GM15510 (cell line): ENCODE data around the gene WNT7A.

Experiments
- POLR2A ChIP-seq: IDR thresholded peaks from 3 replicates; pipeline ENCODE4 v1.6.1; 2011; ENCODE audit warnings: borderline replicate concordance; ENCODE audit not compliant: insufficient read length; ENCODE audit errors: extremely low read depth

WNT7A gene

DNA sequence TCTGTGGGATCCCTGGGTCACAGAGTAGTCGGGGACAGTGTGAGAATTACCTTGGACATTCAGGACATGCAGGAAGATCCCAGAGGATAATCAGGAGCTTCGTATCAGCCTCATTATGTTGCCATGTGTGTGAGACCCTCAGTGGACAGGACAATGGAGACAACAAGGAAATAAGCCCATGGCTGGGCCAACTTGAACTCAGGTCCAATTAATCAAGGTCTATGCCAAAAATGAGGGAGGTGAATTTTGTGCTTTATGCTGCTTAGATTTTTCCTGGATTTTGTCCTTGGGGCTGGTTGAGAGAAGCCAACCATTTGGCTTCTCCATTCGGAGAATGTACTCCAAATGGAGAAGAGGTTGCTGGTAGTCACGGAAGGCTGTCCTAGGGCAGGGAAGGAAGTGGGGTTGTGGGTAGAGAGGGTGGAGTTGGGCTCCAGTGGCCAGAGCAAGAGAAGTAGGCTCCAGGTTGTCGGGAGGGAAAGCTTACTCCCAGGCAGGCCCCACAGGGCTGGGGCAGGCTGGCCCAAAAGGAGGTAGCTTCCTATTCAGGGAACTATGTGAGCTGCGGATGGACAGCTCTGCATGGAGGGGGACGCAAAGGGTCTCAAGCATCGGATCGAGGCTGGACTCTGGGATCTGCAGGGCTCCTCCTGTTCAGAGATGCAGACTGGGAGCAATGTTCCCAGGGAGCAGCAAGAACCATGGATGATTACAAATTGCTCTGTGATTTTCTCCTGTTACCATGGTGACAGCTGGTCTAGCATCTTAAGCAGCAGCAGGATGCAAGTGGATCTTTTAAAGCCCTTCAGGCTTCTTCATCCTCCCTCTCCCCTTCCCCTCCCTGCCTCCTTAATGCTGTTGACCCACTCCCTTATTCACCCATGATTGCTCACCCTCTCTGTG lies 91.1 kb downstream of the WNT7A start:
- no peak for TF ChIP-seq POLR2A

DNA sequence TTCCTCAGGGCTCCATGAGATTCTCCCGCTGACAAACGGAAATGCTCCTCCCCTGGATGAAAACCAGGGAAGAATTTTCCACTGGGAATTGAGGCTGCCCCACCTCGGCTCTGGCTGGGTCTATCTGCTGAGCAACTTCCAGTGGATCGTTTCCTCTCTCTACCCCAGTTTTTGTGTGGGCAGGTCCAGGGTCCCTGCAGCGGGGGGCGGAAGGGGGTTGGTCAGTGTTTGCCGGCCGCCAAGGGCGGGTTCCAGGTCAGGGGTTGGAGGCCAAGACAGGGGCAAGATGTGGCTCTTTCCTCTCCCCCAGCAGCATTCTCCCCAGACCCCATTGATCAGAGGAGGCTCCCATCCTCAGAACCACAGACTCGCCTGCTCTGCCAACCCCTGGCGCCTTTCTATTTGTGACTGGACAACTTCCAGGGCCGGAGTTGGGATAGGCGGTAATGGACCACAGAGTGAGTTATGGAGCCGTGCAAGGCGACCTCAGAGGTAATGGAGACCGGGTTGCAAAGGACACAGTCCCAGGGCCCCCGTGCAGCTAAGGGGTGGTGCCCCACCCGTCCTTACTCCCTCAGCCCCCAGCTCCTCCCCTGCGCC lies 92.2 kb downstream of the WNT7A start:
- TF ChIP-seq POLR2A: no peak

DNA sequence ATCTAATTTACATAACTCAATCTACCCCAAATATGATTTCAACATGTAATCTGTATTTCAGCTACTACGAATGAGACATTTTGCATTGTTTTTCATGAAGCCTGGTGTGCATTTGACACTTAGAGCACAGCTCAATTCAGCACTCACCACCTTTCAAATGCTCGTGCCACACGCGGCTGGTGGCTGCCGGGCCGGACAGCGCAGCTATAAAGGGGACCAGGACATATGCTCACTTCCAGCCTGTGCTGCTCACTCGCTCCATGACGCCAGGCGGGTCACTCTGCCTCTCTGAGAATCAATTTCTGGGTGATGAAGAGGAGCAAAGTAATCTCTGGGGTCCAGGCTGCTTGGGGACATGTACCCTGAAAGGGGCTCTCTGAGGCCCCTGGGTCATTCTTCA lies 93.1 kb downstream of the WNT7A start:
- TF ChIP-seq POLR2A: no peak

DNA sequence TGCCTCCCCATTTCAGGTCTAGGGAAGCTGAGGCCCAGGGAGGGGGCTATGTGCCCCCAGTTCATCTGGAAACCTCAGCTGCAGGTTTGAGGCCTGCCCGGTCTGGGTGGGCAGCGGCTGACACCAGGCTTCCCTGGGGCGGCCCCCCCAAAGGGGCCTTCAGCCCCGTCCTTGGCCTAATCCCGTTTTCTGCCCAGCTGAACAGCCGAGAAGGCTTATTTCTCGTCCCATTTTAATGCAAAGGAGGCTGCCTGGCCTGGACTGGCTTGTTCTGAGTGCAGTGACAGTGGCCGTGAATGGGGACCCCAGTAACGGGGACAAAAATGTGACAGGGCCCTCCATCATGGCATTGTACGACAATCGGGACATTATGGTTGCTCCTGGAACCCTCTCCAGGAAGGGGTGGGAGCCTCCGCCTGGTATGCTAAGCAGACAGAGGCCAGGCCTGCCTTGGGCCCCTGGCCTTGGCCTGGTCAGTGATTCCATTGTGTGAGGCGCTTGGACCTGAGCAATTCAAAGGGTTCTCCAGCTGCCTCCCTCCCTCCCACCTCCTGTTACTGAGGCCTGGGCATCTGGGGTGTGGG lies 93.9 kb downstream of the WNT7A start:
- no peak for TF ChIP-seq POLR2A

DNA sequence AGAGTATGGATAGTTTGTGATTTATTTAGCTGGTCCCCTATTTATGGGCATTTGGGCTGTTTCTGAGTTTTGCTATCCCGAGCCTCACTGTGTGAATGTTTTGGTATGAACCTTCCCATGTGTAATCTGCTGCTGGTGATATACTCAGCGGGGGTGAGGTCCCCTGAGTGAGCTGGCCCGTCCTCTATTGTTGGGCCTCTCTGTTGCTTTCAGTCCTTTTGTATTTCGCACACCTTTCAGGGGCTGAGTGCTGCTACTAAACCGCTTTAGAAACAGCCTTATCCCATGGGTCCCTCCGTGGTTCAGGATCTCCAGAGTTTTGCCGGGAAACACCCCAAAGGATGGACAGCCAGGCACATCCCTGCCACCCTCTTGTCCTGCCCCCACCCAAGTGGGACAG lies 94.5 kb downstream of the WNT7A start:
- no peak for TF ChIP-seq POLR2A

DNA sequence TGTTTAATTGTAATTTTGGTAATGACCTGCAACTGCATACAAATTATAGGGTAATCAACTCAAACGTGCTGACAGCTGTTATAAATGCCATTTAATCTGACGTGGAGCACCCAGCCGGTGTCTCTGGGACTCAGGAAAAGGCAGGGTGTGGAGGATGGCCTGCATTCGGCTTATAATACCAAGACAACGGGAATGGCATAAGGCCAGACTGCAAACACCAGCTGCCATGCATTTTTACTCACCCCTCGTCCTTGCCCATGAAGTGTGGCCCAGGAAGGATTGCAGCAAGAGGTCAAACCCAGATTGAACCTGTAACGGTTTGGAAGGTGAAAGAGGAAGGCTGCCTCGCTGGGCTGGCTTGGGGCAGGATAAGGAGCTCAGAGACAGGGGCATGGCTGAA lies 96.4 kb downstream of the WNT7A start:
- TF ChIP-seq POLR2A: no peak

DNA sequence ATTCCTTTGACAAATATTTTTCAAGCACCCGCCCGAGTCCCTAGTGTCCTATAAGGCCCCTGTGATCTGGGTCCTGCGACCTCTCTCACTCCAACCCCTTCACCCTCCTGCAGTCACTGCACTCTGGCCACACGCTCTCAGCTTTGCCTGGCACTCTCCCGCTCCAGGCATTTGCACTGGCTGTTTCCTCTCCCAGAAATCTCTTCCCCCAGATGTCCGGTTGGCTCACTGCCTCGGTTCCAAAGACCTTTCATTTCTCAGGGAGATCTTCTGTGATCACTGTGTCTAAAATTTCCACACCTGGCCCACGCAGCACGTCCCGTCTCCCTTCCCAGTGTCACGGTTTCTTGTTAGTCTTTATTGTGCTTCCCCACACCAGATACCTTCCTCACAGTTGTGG lies 97.4 kb downstream of the WNT7A start:
- TF ChIP-seq POLR2A: no peak

DNA sequence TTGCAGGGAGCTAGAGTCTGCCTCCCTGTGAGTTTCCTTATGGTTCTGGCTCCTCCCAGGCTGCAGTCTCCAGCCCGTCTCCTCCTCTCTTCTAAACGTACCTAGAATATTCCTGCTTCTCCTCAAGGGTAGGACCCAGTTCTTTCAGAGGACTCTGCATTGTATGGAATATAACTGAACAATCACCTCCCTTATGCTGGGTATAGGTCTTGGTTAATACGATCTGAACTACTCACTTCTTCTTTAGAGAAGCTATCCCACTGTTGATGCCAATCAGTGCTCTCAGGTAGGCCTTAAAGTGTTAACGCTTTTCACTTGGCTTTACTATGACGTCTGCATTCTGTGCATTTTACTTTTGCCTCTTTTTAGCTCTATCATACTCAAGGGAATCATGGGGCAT lies 98.5 kb downstream of the WNT7A start:
- TF ChIP-seq POLR2A: no peak

DNA sequence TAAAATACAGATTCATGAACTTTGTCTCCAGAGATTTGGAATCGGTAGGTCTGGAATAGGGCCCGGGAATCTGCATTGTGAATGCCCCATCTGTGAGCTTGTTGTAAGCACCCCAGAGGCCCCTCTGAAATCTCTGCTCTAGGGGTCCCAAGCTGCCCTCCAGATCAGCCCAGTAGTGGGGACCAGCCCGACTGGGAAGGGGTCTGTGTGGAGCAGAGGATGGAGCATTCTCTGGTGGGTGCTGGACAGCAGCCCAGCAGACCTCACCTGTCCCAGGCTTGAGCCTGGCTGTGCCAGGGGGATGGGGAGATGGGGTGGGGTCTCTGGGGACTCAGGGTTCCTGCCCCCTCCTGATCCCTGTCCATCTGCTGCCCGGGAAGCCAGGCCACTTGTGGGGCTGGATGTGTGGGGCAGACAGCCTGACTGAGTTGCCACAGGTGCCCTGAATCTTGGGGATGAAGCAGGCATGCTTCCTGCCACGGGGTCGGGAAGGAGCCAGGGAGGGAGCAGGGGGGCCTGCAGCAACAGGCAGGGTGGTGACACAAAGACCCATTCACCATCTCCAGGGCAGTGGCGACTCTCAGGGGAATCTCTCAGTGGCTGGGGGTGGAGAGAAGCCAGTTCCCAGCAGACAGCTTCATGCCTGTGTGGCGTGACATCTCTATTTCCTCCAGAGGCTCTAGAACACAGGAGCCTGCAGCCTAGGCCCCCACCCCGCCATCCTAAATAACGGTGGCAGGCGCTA lies 99.3 kb downstream of the WNT7A start:
- no peak for TF ChIP-seq POLR2A

DNA sequence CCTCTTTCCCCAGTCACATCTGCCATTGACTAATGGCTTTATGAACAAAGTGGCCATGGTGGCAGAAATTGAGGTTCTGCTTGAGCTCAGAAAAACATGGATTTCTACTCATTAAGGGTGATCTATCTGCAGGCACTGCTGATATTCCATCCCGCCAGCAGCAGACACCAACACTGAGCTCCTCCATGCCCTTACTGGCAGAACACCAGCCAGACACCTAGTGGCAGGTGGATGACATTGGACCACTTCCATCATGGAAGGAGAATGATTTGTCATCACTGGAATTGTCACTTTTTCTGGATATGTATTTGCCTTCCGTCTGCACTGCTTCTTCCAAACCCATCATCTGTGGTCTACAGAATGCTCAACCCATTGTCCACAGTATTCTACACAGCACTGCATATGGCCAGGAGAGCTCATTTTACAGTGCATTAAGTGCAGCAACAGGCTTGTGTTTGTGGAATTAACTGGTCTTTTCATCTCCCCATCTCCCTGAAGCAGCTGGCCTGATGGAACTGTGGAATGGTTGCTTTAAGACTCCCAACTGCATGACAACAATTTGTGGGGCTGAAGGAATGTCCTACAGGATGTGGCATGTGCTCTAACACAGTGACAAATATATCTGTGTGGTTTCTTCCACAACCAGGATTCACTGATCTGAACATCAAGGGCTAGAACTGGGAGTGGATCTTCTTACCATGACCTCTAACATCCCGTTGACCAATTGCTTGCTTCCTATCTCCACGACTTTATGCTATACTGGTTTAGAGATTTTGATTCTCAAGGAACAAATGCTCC lies 103.4 kb downstream of the WNT7A start:
- TF ChIP-seq POLR2A: no peak

DNA sequence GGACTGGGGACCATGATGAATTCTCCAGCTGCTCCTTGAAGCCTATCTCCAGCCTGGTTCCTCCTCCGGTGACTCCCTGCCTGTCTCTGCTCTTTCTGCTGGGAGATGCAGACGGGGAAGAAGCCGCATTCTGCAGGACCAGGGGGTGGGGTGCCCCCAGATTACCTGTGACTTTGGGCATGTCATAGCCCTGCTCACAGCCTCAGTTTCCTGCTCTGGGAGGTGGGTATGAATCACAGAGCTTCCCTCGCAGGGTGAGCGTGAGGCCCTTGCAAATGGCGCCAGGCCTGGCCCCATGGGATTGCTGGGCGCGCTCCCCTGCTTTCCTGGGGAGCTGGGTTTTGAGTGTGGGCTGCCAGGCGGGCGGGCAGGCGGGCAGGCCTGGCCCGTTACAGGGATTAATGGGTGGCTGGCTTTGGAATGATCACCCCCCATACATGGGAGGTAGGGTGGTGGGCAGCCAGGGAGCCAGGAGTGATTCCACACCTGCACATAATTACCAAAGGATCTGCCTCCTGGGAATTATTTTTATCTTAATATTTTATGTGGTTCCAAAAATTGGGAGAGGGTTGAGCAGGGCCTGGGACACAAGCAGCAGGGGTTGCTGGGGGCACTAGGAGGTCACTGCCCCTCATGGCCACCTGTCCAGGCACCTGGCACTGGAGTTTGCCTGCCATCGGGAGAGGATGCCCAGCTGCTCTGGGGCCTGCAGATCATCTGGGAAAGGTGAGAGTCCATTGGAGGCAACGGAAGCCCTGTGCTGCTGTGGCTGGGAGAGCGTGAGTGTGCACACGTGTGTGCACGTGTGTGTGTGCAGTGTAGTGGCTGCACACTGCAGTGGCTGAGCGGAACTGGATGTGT lies 106.8 kb downstream of the WNT7A start:
- no peak for TF ChIP-seq POLR2A

DNA sequence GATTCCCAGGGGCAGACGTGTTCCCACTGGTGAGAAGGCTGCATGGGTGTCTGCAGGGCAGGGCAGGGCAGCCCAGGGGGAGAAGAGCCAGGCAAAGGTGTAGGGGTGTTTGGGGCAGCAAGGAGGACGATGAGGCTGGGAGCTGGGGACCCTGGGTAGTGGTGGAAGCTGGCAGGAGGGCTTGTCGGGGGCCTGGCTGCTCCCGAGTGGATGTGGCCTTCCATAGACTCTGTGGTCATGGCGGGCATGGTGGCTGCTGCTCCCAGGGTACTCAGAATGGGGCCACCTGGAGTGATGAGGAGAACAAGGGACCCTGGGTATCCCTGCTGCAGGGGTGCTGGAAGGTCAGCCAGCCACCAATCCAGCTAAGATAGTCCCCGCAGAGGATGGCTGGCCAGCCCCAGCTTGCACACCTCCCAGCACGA lies 107.5 kb downstream of the WNT7A start:
- TF ChIP-seq POLR2A: no peak

DNA sequence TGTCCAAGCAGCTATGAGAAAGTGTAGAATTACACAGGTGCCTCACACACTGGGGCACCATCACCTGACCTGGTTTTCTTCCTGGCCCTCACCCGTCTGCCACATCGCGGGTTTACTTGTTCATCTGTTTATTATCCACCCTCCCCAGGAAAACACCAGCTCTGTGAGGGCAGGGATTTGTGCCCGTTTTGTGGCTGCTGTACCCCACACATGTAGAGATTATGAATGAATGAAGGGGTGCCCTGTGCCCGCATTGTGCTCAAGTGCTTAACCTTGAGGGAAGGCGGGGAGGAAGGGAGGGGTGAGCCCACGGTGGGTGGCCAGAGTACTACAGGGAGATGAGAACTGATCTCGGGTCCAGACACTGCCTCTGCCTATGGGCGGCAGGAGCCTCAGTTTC lies 108.4 kb downstream of the WNT7A start:
- TF ChIP-seq POLR2A: no peak
